Colonic mucosa (tissue), 4 donors: ENCODE measurements around the gene LHFPL6. TPM values are rescaled to one million over a fixed set of nuclear protein-coding genes. Genes with fewer than 3 reads are reported as not detected.

Experiments used
- DNase-seq: peaks from one replicate; pipeline ENCODE4 v3.0.0-alpha.2; 2020
- H3K27ac ChIP-seq: fragments of 200-600 bp; one replicate; pipeline ENCODE4 v1.8.0; 2021
- H3K27me3 ChIP-seq: fragments of 200-600 bp; one replicate; pipeline ENCODE4 v1.8.0; 2021
- H3K36me3 ChIP-seq: fragments of 200-600 bp; one replicate; pipeline ENCODE4 v1.8.0; 2021
- H3K4me1 ChIP-seq: fragments of 200-600 bp; one replicate; pipeline ENCODE4 v1.8.0; 2021; ENCODE audit warnings: mild to moderate bottlenecking
- H3K4me3 ChIP-seq: fragments of 200-600 bp; one replicate; pipeline ENCODE4 v1.8.0; 2021
- H3K9ac ChIP-seq, 2 donors: one replicate each; pipeline ENCODE4 v1.7.0; 2013; ENCODE audit warnings: control low read depth in 2 of 2, low read depth in 2 of 2, low read length in 2 of 2
- H3K9me3 ChIP-seq: fragments of 200-600 bp; one replicate; pipeline ENCODE4 v1.8.0; 2021
- CTCF ChIP-seq: fragments of 200-600 bp; IDR thresholded peaks from one replicate; pipeline ENCODE4 v1.8.0; 2022; ENCODE audit warnings: antibody characterized with exemption, mild to moderate bottlenecking
- intact Hi-C: fragments of 100-400 bp; cut with DNase I; formaldehyde crosslinking; loops from one replicate; pipeline ENCODE4 v1.14.1; 2022
- total RNA-seq, 2 donors: library from RNA; stranded (reverse); fragmentation: NEBNext Ultra II Directional in 1 of 2; extraction: Animal tissue kit (Norgen Biotek cat#: 25700) in 1 of 2; gene quantifications; one replicate each; pipeline ENCODE4 v1.2.1, GENCODE V29; 2021
- donor health status: healthy.
- donor health status: DM: no; HTN: no; CAD: no.
- donor health status: DM: no; HTN: no; CAD: no.

Gene LHFPL6
- total RNA-seq, 2 donors from 2014 or later = 4.3 to 10.1 TPM

- Histone ChIP-seq H3K4me1 (no peaks in the 10 kb centered on the region), H3K4me3 (no peak overlapping the region), H3K27ac (no peak overlapping the region), H3K9ac (no peak overlapping the region), H3K27me3 (no peaks in the 10 kb centered on the region), H3K9me3 (no peaks in the 10 kb centered on the region), H3K36me3 (no peaks in the 10 kb centered on the region)
- intact Hi-C loops = no loop called here
- no peak for DNase-seq
- no peak for TF ChIP-seq CTCF
Observed at GRCh38 chr13:39365879-39366278, 237.1 kb downstream of the LHFPL6 start.

- Histone ChIP-seq H3K36me3 (no peaks in the 10 kb centered on the region), H3K9ac (no peak overlapping the region), H3K27ac (no peak overlapping the region), H3K4me3 (no peak overlapping the region), H3K9me3 (no peaks in the 10 kb centered on the region), H3K27me3 (no peaks in the 10 kb centered on the region), H3K4me1 (no peaks in the 10 kb centered on the region)
- TF ChIP-seq CTCF = no peak
- DNase-seq = no peak
- intact Hi-C loops = no loop called here
Observed at GRCh38 chr13:39364947-39365468, 238.0 kb downstream of the LHFPL6 start.

- no peak for TF ChIP-seq CTCF
- H3K27ac ChIP-seq = no peak overlapping the region
- H3K4me3 ChIP-seq = no peak overlapping the region
- H3K4me1 ChIP-seq = no peaks in the 10 kb centered on the region
- H3K9ac ChIP-seq = no peak overlapping the region
- intact Hi-C loops = no loop called here
- no peaks in the 10 kb centered on the region for H3K9me3 ChIP-seq
- H3K27me3 ChIP-seq = no peaks in the 10 kb centered on the region
- H3K36me3 ChIP-seq = no peaks in the 10 kb centered on the region
- DNase-seq = no peak
Observed at GRCh38 chr13:39363382-39363772, 239.6 kb downstream of the LHFPL6 start.

- no peak for DNase-seq
- Histone ChIP-seq H3K4me1 (no peaks in the 10 kb centered on the region), H3K27me3 (no peaks in the 10 kb centered on the region), H3K9ac (no peak overlapping the region), H3K4me3 (no peak overlapping the region), H3K36me3 (no peaks in the 10 kb centered on the region), H3K9me3 (no peaks in the 10 kb centered on the region), H3K27ac (no peak overlapping the region)
- intact Hi-C loops = no loop called here
- TF ChIP-seq CTCF = no peak
Observed at GRCh38 chr13:39362652-39363381, 240.2 kb downstream of the LHFPL6 start.

GRCh38 chr13:39353988-39354387, 249.0 kb downstream of the LHFPL6 start:
- Histone ChIP-seq H3K4me1 (no peaks in the 10 kb centered on the region), H3K36me3 (no peaks in the 10 kb centered on the region), H3K27ac (no peak overlapping the region), H3K4me3 (no peak overlapping the region), H3K9me3 (no peaks in the 10 kb centered on the region), H3K9ac (no peak overlapping the region), H3K27me3 (no peaks in the 10 kb centered on the region)
- intact Hi-C loops = no loop called here
- no peak for DNase-seq
- no peak for TF ChIP-seq CTCF
